PC-9 (cell line): ENCODE measurements around the gene OAT.

Experiments
- CTCF ChIP-seq: fragments of 200-600 bp; sonication (generic); conservative IDR thresholded peaks from 2 replicates; pipeline ENCODE4 v1.6.1; 2017; ENCODE audit warnings: mixed run types, antibody characterized with exemption, mild to moderate bottlenecking, moderate library complexity
- EZH2 ChIP-seq: fragments of 200-600 bp; sonication (generic); IDR thresholded peaks from 2 replicates; pipeline ENCODE4 v1.8.0; 2017; ENCODE audit warnings: antibody characterized with exemption, low read depth

GRCh38 chr10:124367414-124367813, 51.3 kb downstream of the OAT start:
- no peak for TF ChIP-seq EZH2
- no peak for TF ChIP-seq CTCF
